ENCODE measurements around the gene C1orf115.

Gene C1orf115

GRCh38 chr1:220690140-220691052, at the start of gene C1orf115:
C1orf115 (plus strand) TSS chr1:220690363; CDS start chr1:220690403, 40 bp downstream.
- DNase-seq (ENCODE audit: low read depth) = no peak
- peak within 1 kb of the TSS; percentile 51 for H3K4me3 ChIP-seq (ENCODE audit: control insufficient read depth, low read depth, low read length)
- peak; percentile 62 for TF ChIP-seq CTCF (IDR thresholded peaks at IDR 0.05; ENCODE audit: control insufficient read depth, insufficient read depth, low read depth, low read length, missing control alignments)

GRCh38 chr1:220642285-220642684, 47.9 kb upstream of the C1orf115 start:
- no peak for DNase-seq (ENCODE audit: low read depth)
- TF ChIP-seq CTCF (IDR thresholded peaks at IDR 0.05; ENCODE audit: control insufficient read depth, insufficient read depth, low read depth, low read length, missing control alignments) = no peak
- H3K4me3 ChIP-seq (ENCODE audit: control insufficient read depth, low read depth, low read length) = no peak overlapping the region

GRCh38 chr1:220652995-220653394, 37.2 kb upstream of the C1orf115 start:
- no peak overlapping the region for H3K4me3 ChIP-seq (ENCODE audit: control insufficient read depth, low read depth, low read length)
- TF ChIP-seq CTCF (IDR thresholded peaks at IDR 0.05; ENCODE audit: control insufficient read depth, insufficient read depth, low read depth, low read length, missing control alignments) = no peak
- DNase-seq (ENCODE audit: low read depth) = no peak

- no peak for DNase-seq (ENCODE audit: low read depth)
- no peak overlapping the region for H3K4me3 ChIP-seq (ENCODE audit: control insufficient read depth, low read depth, low read length)
- no peak for TF ChIP-seq CTCF (IDR thresholded peaks at IDR 0.05; ENCODE audit: control insufficient read depth, insufficient read depth, low read depth, low read length, missing control alignments)
Measured at GRCh38 chr1:220655509-220655908, 34.7 kb upstream of the C1orf115 start.

GRCh38 chr1:220655961-220656740, 34.0 kb upstream of the C1orf115 start:
- H3K4me3 ChIP-seq (ENCODE audit: control insufficient read depth, low read depth, low read length) = no peak overlapping the region
- no peak for DNase-seq (ENCODE audit: low read depth)
- TF ChIP-seq CTCF (IDR thresholded peaks at IDR 0.05; ENCODE audit: control insufficient read depth, insufficient read depth, low read depth, low read length, missing control alignments) = no peak

GRCh38 chr1:220666349-220666748, 23.8 kb upstream of the C1orf115 start:
- no peak overlapping the region for H3K4me3 ChIP-seq (ENCODE audit: control insufficient read depth, low read depth, low read length)
- DNase-seq (ENCODE audit: low read depth) = no peak
- no peak for TF ChIP-seq CTCF (IDR thresholded peaks at IDR 0.05; ENCODE audit: control insufficient read depth, insufficient read depth, low read depth, low read length, missing control alignments)

Measured in AG09309 (cell line).